AG04449 (cell line): ENCODE data around the gene PGM3.

ENCODE experiments used
- CTCF ChIA-PET: fragments of 350-600 bp; formaldehyde crosslinking; extraction: SDS; loops from one replicate; lab custom pipeline; 2021; ENCODE audit warnings: antibody characterized with exemption; lab: Yijun Ruan, JAX
- POLR2A ChIA-PET: fragments of 400-600, 350-600 bp; formaldehyde crosslinking; extraction: SDS; loops from one replicate; lab custom pipeline; 2020; ENCODE audit warnings: antibody characterized with exemption, inconsistent platforms; lab: Yijun Ruan, JAX
- DNase-seq: peaks from one replicate; pipeline ENCODE4 v3.0.0-alpha.2; 2010; ENCODE audit warnings: low read depth, low spot score
- H3K4me3 ChIP-seq: 2 replicates; pipeline ENCODE4 v1.5.1; 2011; ENCODE audit warnings: low read depth, mild to moderate bottlenecking, control low read depth, low read length
- TF ChIP-seq, protein P1 (sequence below): IDR thresholded peaks from one replicate; pipeline ENCODE4 v1.5.1; 2011; ENCODE audit warnings: mild to moderate bottlenecking, moderate library complexity, low read length, control low read depth, inconsistent platforms; ENCODE audit not compliant: insufficient read depth; ENCODE audit errors: missing control alignments

PGM3 gene

DNA sequence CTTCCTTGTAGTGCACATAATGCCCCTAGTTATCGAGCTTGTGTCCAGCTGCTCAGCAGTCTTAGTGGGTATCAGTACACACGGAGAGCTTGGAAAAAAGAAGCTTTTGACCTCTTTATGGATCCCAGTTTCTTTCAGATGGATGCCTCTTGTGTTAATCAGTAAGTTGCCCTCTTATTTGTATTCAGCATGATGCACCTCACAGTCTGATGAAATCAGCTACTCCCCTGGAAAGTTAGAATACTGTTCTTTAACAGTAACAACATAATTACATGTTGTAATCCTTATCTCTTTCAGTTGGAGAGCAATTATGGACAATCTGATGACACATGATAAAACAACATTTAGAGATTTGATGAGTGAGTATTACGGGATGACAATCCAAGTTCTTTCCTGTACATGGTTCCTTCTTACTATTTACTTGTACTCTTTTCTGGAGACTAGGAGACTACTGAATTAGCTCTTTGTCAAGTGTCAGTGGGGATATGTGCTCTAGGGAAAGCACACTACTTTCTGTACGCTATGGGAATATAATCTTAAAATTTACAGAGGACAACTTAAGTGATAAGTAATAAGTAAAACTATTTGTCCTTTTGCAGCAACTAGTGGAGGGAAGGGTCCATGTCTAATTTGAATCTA is 39.1 kb downstream of the PGM3 start:
- ChIA-PET CTCF (interaction anchor here (5.5 kb wide), 1 partner anchor 88 kb away, joined by 26 read pairs; the partner anchor contains the start of genes DOP1A and UBE3D), POLR2A (no interaction called here)
- TF ChIP-seq, protein P1, sequence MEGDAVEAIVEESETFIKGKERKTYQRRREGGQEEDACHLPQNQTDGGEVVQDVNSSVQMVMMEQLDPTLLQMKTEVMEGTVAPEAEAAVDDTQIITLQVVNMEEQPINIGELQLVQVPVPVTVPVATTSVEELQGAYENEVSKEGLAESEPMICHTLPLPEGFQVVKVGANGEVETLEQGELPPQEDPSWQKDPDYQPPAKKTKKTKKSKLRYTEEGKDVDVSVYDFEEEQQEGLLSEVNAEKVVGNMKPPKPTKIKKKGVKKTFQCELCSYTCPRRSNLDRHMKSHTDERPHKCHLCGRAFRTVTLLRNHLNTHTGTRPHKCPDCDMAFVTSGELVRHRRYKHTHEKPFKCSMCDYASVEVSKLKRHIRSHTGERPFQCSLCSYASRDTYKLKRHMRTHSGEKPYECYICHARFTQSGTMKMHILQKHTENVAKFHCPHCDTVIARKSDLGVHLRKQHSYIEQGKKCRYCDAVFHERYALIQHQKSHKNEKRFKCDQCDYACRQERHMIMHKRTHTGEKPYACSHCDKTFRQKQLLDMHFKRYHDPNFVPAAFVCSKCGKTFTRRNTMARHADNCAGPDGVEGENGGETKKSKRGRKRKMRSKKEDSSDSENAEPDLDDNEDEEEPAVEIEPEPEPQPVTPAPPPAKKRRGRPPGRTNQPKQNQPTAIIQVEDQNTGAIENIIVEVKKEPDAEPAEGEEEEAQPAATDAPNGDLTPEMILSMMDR = no peak
- no peak overlapping the region for H3K4me3 ChIP-seq
- DNase-seq = no peak

- H3K4me3 ChIP-seq = no peak overlapping the region
- TF ChIP-seq, protein P1 = no peak
- DNase-seq = no peak
- ChIA-PET CTCF (no interaction called here), POLR2A (no interaction called here)
Measured at GRCh38 chr6:83152913-83153312, 40.2 kb downstream of the PGM3 start.

DNA sequence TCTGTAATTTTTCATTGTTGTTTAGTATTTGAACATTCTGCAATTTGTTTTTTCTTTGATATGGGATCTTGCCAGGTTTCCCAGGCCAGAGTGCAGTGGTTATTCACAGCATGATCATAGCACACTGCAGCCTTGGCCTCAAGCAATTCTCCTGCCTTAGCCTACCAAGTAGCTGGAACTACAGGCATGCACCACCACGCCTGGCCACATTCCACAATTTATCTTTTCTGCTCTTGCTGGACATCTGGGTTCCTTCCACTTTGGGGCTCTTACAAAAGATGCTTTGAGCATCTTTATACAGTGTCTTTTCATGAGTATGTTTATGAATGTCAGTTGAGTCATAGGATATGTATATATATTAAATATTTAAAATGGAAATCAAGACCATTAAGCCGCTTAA is 42.0 kb downstream of the PGM3 start:
- ChIA-PET POLR2A (interaction anchor here (0.7 kb wide), 1 partner anchor 40 kb away, joined by 3 read pairs; no protein-coding TSS in a partner anchor), CTCF (no interaction called here)
- TF ChIP-seq, protein P1 = no peak
- no peak for DNase-seq
- H3K4me3 ChIP-seq = no peak overlapping the region

DNA sequence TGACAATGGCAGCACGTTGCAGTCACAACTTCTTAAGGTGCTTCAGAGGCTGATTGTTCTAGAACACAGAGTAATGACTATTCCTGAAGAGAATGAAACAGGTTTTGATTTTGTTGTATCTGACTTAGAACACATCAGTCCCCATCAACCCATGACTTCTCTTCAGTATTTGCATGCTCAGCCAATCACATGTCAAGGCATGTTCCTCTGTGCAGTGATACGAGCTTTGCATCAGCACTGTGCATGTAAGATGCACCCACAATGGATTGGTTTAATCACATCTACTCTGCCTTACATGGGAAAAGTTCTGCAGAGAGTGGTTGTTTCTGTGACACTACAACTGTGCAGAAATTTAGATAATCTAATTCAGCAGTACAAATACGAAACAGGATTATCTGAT is 54.3 kb downstream of the PGM3 start:
- H3K4me3 ChIP-seq = no peak overlapping the region
- TF ChIP-seq, protein P1 = no peak
- ChIA-PET POLR2A (no interaction called here), CTCF (interaction anchor here (1.7 kb wide), 1 partner anchor 72 kb away, joined by 5 read pairs; no protein-coding TSS in a partner anchor)
- no peak for DNase-seq

- POLR2A ChIA-PET = no interaction called here
- TF ChIP-seq, protein P1 = no peak
- H3K4me3 ChIP-seq = no peak overlapping the region
- no peak for DNase-seq
- CTCF ChIA-PET = interaction anchor here (1.7 kb wide), 1 partner anchor 72 kb away, joined by 5 read pairs; no protein-coding TSS in a partner anchor
Measured at GRCh38 chr6:83138118-83138722, 54.8 kb downstream of the PGM3 start.

DNA sequence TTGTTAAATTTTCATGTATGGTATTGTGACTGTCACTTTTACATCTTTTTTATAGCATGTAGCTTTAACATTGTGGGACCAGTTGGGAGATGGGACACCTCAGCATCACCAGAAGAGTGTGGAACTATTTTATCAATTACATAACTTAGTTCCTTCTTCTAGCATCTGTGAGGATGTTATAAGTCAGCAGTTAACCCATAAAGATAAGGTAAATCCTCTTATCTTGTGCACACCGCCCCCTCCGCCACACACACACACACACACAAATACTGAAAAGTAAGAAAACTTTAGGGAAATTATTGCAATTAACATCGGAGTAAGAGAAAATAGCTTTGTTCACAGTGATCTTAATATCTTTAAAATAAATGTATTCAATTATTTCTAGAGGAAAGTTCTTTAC is 60.9 kb downstream of the PGM3 start:
- ChIA-PET POLR2A (interaction anchor here (0.7 kb wide), 1 partner anchor 871 kb away, joined by 3 read pairs; no protein-coding TSS in a partner anchor), CTCF (interaction anchor here (1.8 kb wide), 1 partner anchor 65 kb away, joined by 5 read pairs; the partner anchor contains the start of gene DOP1A)
- TF ChIP-seq, protein P1 = no peak
- DNase-seq = no peak
- no peak overlapping the region for H3K4me3 ChIP-seq
